ENCODE results near the gene CRPPA. TPM values are rescaled to one million over a fixed set of nuclear protein-coding genes. Genes with fewer than 3 reads are reported as not detected.

CRPPA gene
- total RNA-seq, 1 experiment from 2014 or later, result 1.6 TPM

DNA sequence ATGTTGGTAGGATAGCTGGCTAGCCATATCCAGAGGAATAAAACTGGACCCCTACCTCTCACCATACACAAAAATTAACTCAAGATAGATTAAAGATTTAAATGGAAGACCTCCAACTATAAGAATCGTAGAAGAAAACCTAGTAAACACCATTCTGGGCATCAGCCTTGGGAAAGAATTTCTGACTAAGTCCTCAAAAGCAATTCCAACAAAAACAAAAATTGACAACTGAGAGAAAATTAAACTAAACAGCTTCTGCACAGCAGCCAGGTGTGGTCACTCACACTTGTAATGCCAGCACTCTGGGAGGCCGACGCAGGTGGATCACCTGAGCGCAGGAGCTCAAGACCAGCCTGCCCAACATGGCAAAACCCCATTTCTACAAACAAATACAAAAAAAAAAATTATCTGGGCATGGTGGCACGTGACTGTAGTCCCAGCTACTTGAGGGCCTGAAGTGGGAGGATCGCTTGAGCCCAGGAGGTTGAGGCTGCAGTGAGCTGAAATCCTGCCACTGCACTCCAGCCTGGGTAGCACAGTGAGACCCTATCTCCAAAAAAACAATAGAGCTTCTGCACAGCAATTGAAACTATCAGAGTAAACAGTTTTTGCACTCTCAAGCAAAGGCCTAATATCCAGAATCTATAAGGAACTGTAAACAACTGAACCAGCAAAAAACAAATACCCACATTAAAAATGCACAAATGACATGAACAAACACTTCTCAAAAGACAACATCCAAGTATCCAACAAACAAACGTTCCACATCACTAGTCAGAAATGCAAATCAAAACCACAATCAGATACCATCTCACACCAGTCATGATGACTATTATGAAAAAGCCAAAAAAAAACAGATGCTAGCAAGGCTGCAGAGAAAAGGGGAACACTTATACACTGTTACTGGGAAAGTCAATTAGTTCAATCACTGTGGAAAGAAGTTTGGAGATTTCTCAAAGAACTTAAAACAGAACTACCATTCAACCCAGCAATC is 4.8 kb downstream of the CRPPA start:
- ATAC-seq (no peak), DNase-seq (ENCODE audit: low read depth, low spot score) (no peak)
- H3K9ac ChIP-seq (ENCODE audit: low read length), result no peak overlapping the region
- H3K36me3 ChIP-seq (ENCODE audit: control insufficient read depth in 1 of 2, insufficient read depth in 2 of 2, low read length in 2 of 2), result no peaks in the 10 kb centered on the region
- ChIA-PET RAD21 (ENCODE audit: low non-redundant PET in 1 of 2, low total read pairs in 2 of 2, uncharacterized antibody in 2 of 2, unreplicated experiment in 2 of 2) (no interaction called here), CTCF (no interaction called here), POLR2A (no interaction called here)
- intact Hi-C loops (cut with micrococcal nuclease), result no loop called here
- H4K20me1 ChIP-seq (ENCODE audit: insufficient read depth), result no peaks in the 10 kb centered on the region
- TF ChIP-seq FOSL1 (IDR thresholded peaks at IDR 0.05; ENCODE audit: low read depth) (no peak), YY1 (IDR thresholded peaks at IDR 0.05; ENCODE audit: extremely low read depth, insufficient replicate concordance, low read depth, low read length) (no peak), EGR1 (IDR thresholded peaks at IDR 0.05; ENCODE audit: low read depth) (no peak), SP1 (IDR thresholded peaks at IDR 0.05; ENCODE audit: low read depth) (no peak), EZH2phosphoT487 (IDR thresholded peaks at IDR 0.05; ENCODE audit: borderline replicate concordance) (no peak), TCF7L2 (IDR thresholded peaks at IDR 0.05; ENCODE audit: borderline replicate concordance, extremely low read depth, insufficient read depth, insufficient read length) (no peak), CEBPB (IDR thresholded peaks at IDR 0.05; ENCODE audit: low read depth) (no peak), JUND (IDR thresholded peaks at IDR 0.05) (no peak), ZNF274 (IDR thresholded peaks at IDR 0.05; ENCODE audit: low read depth, low read length) (no peak), SIN3A (IDR thresholded peaks at IDR 0.05; ENCODE audit: low read depth) (no peak), RAD21 (IDR thresholded peaks at IDR 0.05; ENCODE audit: low read depth) (no peak), SRF (IDR thresholded peaks at IDR 0.05; ENCODE audit: low read depth) (no peak)
- TF ChIP-seq, protein P1, sequence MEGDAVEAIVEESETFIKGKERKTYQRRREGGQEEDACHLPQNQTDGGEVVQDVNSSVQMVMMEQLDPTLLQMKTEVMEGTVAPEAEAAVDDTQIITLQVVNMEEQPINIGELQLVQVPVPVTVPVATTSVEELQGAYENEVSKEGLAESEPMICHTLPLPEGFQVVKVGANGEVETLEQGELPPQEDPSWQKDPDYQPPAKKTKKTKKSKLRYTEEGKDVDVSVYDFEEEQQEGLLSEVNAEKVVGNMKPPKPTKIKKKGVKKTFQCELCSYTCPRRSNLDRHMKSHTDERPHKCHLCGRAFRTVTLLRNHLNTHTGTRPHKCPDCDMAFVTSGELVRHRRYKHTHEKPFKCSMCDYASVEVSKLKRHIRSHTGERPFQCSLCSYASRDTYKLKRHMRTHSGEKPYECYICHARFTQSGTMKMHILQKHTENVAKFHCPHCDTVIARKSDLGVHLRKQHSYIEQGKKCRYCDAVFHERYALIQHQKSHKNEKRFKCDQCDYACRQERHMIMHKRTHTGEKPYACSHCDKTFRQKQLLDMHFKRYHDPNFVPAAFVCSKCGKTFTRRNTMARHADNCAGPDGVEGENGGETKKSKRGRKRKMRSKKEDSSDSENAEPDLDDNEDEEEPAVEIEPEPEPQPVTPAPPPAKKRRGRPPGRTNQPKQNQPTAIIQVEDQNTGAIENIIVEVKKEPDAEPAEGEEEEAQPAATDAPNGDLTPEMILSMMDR (IDR thresholded peaks at IDR 0.05 in 2 of 3, conservative IDR thresholded peaks at IDR 0.05 in 1 of 3; ENCODE audit: borderline replicate concordance in 1 of 3, insufficient read depth in 1 of 3, low read depth in 2 of 3, low read length in 2 of 3), result no peak
- TF ChIP-seq, protein P2, sequence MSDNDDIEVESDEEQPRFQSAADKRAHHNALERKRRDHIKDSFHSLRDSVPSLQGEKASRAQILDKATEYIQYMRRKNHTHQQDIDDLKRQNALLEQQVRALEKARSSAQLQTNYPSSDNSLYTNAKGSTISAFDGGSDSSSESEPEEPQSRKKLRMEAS (IDR thresholded peaks at IDR 0.05), result no peak
- TF ChIP-seq, protein P3, sequence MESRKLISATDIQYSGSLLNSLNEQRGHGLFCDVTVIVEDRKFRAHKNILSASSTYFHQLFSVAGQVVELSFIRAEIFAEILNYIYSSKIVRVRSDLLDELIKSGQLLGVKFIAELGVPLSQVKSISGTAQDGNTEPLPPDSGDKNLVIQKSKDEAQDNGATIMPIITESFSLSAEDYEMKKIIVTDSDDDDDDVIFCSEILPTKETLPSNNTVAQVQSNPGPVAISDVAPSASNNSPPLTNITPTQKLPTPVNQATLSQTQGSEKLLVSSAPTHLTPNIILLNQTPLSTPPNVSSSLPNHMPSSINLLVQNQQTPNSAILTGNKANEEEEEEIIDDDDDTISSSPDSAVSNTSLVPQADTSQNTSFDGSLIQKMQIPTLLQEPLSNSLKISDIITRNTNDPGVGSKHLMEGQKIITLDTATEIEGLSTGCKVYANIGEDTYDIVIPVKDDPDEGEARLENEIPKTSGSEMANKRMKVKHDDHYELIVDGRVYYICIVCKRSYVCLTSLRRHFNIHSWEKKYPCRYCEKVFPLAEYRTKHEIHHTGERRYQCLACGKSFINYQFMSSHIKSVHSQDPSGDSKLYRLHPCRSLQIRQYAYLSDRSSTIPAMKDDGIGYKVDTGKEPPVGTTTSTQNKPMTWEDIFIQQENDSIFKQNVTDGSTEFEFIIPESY (IDR thresholded peaks at IDR 0.05; ENCODE audit: extremely low read depth, insufficient replicate concordance, low read length), result no peak
- TF ChIP-seq, protein P4, sequence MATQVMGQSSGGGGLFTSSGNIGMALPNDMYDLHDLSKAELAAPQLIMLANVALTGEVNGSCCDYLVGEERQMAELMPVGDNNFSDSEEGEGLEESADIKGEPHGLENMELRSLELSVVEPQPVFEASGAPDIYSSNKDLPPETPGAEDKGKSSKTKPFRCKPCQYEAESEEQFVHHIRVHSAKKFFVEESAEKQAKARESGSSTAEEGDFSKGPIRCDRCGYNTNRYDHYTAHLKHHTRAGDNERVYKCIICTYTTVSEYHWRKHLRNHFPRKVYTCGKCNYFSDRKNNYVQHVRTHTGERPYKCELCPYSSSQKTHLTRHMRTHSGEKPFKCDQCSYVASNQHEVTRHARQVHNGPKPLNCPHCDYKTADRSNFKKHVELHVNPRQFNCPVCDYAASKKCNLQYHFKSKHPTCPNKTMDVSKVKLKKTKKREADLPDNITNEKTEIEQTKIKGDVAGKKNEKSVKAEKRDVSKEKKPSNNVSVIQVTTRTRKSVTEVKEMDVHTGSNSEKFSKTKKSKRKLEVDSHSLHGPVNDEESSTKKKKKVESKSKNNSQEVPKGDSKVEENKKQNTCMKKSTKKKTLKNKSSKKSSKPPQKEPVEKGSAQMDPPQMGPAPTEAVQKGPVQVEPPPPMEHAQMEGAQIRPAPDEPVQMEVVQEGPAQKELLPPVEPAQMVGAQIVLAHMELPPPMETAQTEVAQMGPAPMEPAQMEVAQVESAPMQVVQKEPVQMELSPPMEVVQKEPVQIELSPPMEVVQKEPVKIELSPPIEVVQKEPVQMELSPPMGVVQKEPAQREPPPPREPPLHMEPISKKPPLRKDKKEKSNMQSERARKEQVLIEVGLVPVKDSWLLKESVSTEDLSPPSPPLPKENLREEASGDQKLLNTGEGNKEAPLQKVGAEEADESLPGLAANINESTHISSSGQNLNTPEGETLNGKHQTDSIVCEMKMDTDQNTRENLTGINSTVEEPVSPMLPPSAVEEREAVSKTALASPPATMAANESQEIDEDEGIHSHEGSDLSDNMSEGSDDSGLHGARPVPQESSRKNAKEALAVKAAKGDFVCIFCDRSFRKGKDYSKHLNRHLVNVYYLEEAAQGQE (IDR thresholded peaks at IDR 0.05; ENCODE audit: low read depth), result no peak
- no peak overlapping the region for H3K4me3 ChIP-seq (replicated peaks in 1 of 2; ENCODE audit: low read depth in 1 of 2, low read length in 2 of 2)
- peaks cover 5 to 9% of the 10 kb centered on the region in 2 experiments; a peak in 3 of 4 replicates for H3K4me1 ChIP-seq (ENCODE audit: control insufficient read depth in 1 of 2, insufficient read depth in 2 of 2, low read length in 2 of 2)
- no peaks in the 10 kb centered on the region for H3K9me3 ChIP-seq (ENCODE audit: control insufficient read depth in 1 of 2, insufficient read depth in 1 of 2, low read depth in 1 of 2, low read length in 2 of 2)
- no peak overlapping the region for H3K27ac ChIP-seq (ENCODE audit: low read depth, low read length)
- H3K4me2 ChIP-seq (ENCODE audit: low read length), result no peak overlapping the region
- H3K79me2 ChIP-seq (ENCODE audit: insufficient read depth, low read length), result no peaks in the 10 kb centered on the region
- no peaks in the 10 kb centered on the region for H3K9me2 ChIP-seq (ENCODE audit: insufficient read depth)
- BruUV-seq (replicated peaks), result no TSS peak
- H2AFZ ChIP-seq (ENCODE audit: low read depth, low read length, poor library complexity, severe bottlenecking), result no peak overlapping the region
- no peaks in the 10 kb centered on the region for H3K27me3 ChIP-seq (ENCODE audit: insufficient read depth, low read length)

Measured in HCT116 (cell line).